Keratinocyte (primary cell): ENCODE results near the gene RBMX2.
"Not testable (repeated sequence)": the region's sequence is repeated elsewhere in the genome, so short reads cannot be mapped to it uniquely, and the experiment has no call there.

Source experiments
- CTCF ChIP-seq, 3 experiments: IDR thresholded peaks in 1 of 3; conservative IDR thresholded peaks in 1 of 3; optimal IDR thresholded peaks in 1 of 3; 2 replicates in 2 of 3; 3 replicates in 1 of 3; pipeline versions ENCODE3 to v1.5.1; 2011; ENCODE audit warnings: low read length in 3 of 3, mild to moderate bottlenecking in 3 of 3, moderate library complexity in 2 of 3, control low read depth in 1 of 3, inconsistent platforms in 1 of 3; ENCODE audit not compliant: insufficient read depth in 2 of 3; ENCODE audit errors: extremely low read depth in 1 of 3
- EZH2 ChIP-seq: IDR thresholded peaks from one replicate; pipeline ENCODE4 v1.6.1; 2012; ENCODE audit warnings: inconsistent platforms, mild to moderate bottlenecking, low read length, moderate library complexity

- not testable (repeated sequence) for TF ChIP-seq CTCF (optimal IDR thresholded peaks at IDR 0.05 in 1 of 3, IDR thresholded peaks at IDR 0.05 in 1 of 3, conservative IDR thresholded peaks at IDR 0.05 in 1 of 3; ENCODE audit: extremely low read depth in 1 of 3, insufficient read depth in 2 of 3, low read length in 3 of 3); EZH2
Measured at GRCh38 chrX:130437996-130438395, 36.2 kb downstream of the RBMX2 start.
